Measurements from ENCODE around the gene BRSK2. TPM values are rescaled to one million over a fixed set of nuclear protein-coding genes. Genes with fewer than 3 reads are reported as not detected.
A peak's percentile ranks its signal among the peaks of the same experiment; 100 is the strongest.

BRSK2 gene
- total RNA-seq, 6 donors from 2014 or later, result 0.11 to 0.54 (median 0.25) TPM; not detected in 2

- DNase-seq (peak; percentile 96 to 99), ATAC-seq (ENCODE audit: low FRiP score in 2 of 2) (peak; percentile 99)
- Histone ChIP-seq H3K36me3 (no peaks in the 10 kb centered on the region), H3K27ac (peak overlapping the region in 2 of 4 donors; percentile 50 to 66), H3K4me1 (peaks cover 12 to 21% (median 14%) of the 10 kb centered on the region in 4 donors), H3K27me3 (peaks cover 0 to 43% (median 17%) of the 10 kb centered on the region in 4 donors), H3K9me3 (no peaks in the 10 kb centered on the region), H3K4me3 (peak overlapping the region; percentile 23 to 51 (median 44))
- TF ChIP-seq POLR2A (IDR thresholded peaks at IDR 0.05) (no peak), CTCF (IDR thresholded peaks at IDR 0.05) (peak in 4 of 6 experiments; percentile 13 to 54 (median 32)), POLR2AphosphoS5 (IDR thresholded peaks at IDR 0.05) (no peak), EP300 (IDR thresholded peaks at IDR 0.05) (no peak)
- 0 to 3% methylated on average over 11 to 25 of the region's 92 CpGs for WGBS, 2 donors
Measured at GRCh38 chr11:1389103-1389931, 417 bp upstream of the BRSK2 start.

GRCh38 chr11:1390569-1391164, 933 bp downstream of the BRSK2 start:
- no peak for ATAC-seq (ENCODE audit: low FRiP score in 2 of 2)
- 3 to 6% methylated on average over 14 to 31 of the region's 73 CpGs for WGBS, 2 donors
- TF ChIP-seq EP300 (IDR thresholded peaks at IDR 0.05) (no peak), POLR2A (IDR thresholded peaks at IDR 0.05) (no peak), CTCF (IDR thresholded peaks at IDR 0.05) (no peak), POLR2AphosphoS5 (IDR thresholded peaks at IDR 0.05) (no peak)
- Histone ChIP-seq H3K36me3 (no peaks in the 10 kb centered on the region), H3K27ac (no peak overlapping the region), H3K4me1 (peaks cover 12 to 21% (median 14%) of the 10 kb centered on the region in 4 donors), H3K9me3 (no peaks in the 10 kb centered on the region), H3K4me3 (no peak overlapping the region), H3K27me3 (peaks cover 0 to 43% (median 17%) of the 10 kb centered on the region in 4 donors)
- peak in 1 of 2 donors; percentile 88 for DNase-seq

GRCh38 chr11:1391165-1392075, 1.7 kb downstream of the BRSK2 start:
- H3K4me1 ChIP-seq, result peaks cover 12 to 21% (median 14%) of the 10 kb centered on the region in 4 donors
- TF ChIP-seq CTCF (IDR thresholded peaks at IDR 0.05), result no peak
- TF ChIP-seq POLR2AphosphoS5 (IDR thresholded peaks at IDR 0.05), result no peak
- TF ChIP-seq EP300 (IDR thresholded peaks at IDR 0.05), result no peak
- no peak for TF ChIP-seq POLR2A (IDR thresholded peaks at IDR 0.05)
- peaks cover 0 to 43% (median 17%) of the 10 kb centered on the region in 4 donors for H3K27me3 ChIP-seq
- no peaks in the 10 kb centered on the region for H3K36me3 ChIP-seq
- DNase-seq (peak in 1 of 2 donors; percentile 69), ATAC-seq (ENCODE audit: low FRiP score in 2 of 2) (no peak)
- H3K27ac ChIP-seq, result no peak overlapping the region
- WGBS, 2 donors, result 33 to 63% methylated on average over 21 to 35 of the region's 35 CpGs
- no peaks in the 10 kb centered on the region for H3K9me3 ChIP-seq
- no peak overlapping the region for H3K4me3 ChIP-seq

- peaks cover 0 to 43% (median 17%) of the 10 kb centered on the region in 4 donors for H3K27me3 ChIP-seq
- H3K9me3 ChIP-seq, result no peaks in the 10 kb centered on the region
- DNase-seq (no peak), ATAC-seq (ENCODE audit: low FRiP score in 2 of 2) (no peak)
- H3K36me3 ChIP-seq, result no peaks in the 10 kb centered on the region
- no peak for TF ChIP-seq POLR2A (IDR thresholded peaks at IDR 0.05)
- no peak for TF ChIP-seq EP300 (IDR thresholded peaks at IDR 0.05)
- no peak for TF ChIP-seq POLR2AphosphoS5 (IDR thresholded peaks at IDR 0.05)
- no peak for TF ChIP-seq CTCF (IDR thresholded peaks at IDR 0.05)
- peaks cover 12 to 21% (median 14%) of the 10 kb centered on the region in 4 donors for H3K4me1 ChIP-seq
- WGBS, 2 donors, result 53 to 72% methylated on average over 7 to 12 of the region's 12 CpGs
- no peak overlapping the region for H3K4me3 ChIP-seq
- H3K27ac ChIP-seq, result no peak overlapping the region
Measured at GRCh38 chr11:1392111-1392510, 2.4 kb downstream of the BRSK2 start.

Data from upper lobe of left lung (tissue), 6 donors.